Panc1 (cell line): ENCODE results near the gene TMCO4. TPM values are rescaled to one million over a fixed set of nuclear protein-coding genes. Genes with fewer than 3 reads are reported as not detected.

Source experiments
- ATAC-seq: fragments of 200-7000 bp; cut with Tn5 transposase; 2 replicates; pipeline ENCODE4 v1.9.1; 2020; ENCODE audit warnings: mild to moderate bottlenecking, moderate library complexity
- BruUV-seq: library from RNA; stranded (reverse); fragments of 400-500 nt; replicated peaks from 2 replicates; lab custom pipeline; 2021; lab: Mats Ljungman, UMichigan
- CTCF ChIA-PET: fragments of 300-600 bp; sonication (Branson Sonifier 250); formaldehyde crosslinking; loops from one replicate; lab custom pipeline; 2022; ENCODE audit warnings: antibody characterized with exemption; lab: Charles Lee
- POLR2A ChIA-PET: fragments of 300-600 bp; sonication (Branson Sonifier 250); formaldehyde crosslinking; loops from one replicate; lab custom pipeline; 2022; ENCODE audit warnings: antibody characterized with exemption; lab: Charles Lee
- DNase-seq: peaks from one replicate; pipeline ENCODE4 v3.0.0-alpha.2; 2010; ENCODE audit warnings: low read depth, low spot score
- H3K27ac ChIP-seq: 2 replicates; pipeline ENCODE4 v1.5.1; 2011; ENCODE audit warnings: mild to moderate bottlenecking, low read length, inconsistent platforms
- H3K27me3 ChIP-seq: fragments of 200-500 bp; sonication (Bioruptor generic); 2 replicates; pipeline ENCODE4 v1.6.0; 2014; ENCODE audit warnings: low read length, inconsistent platforms; ENCODE audit not compliant: control insufficient read depth, insufficient read depth
- H3K36me3 ChIP-seq: fragments of 200-500 bp; sonication (Bioruptor generic); 2 replicates; pipeline ENCODE4 v1.5.1; 2014; ENCODE audit warnings: inconsistent platforms, mild to moderate bottlenecking, low read length, moderate library complexity; ENCODE audit not compliant: control insufficient read depth, insufficient read depth
- H3K4me1 ChIP-seq: 2 replicates; pipeline ENCODE4 v1.5.1; 2011; ENCODE audit warnings: inconsistent platforms, mild to moderate bottlenecking, low read length, moderate library complexity; ENCODE audit not compliant: control insufficient read depth, insufficient read depth
- H3K4me3 ChIP-seq, 2 experiments: 2 replicates each; pipeline ENCODE4 v1.5.1; 2011 to 2012; ENCODE audit warnings: low read depth in 2 of 2, low read length in 2 of 2, mild to moderate bottlenecking in 2 of 2, inconsistent platforms in 1 of 2, moderate library complexity in 1 of 2
- H3K9me3 ChIP-seq: fragments of 200-500 bp; sonication (Bioruptor generic); 2 replicates; pipeline ENCODE4 v1.5.1; 2014; ENCODE audit warnings: low read depth, mild to moderate bottlenecking, inconsistent platforms, low read length, moderate library complexity; ENCODE audit not compliant: control insufficient read depth, insufficient read depth
- POLR2AphosphoS5 ChIP-seq: IDR thresholded peaks from 2 replicates; pipeline ENCODE4 v1.6.1; 2012; ENCODE audit warnings: mild to moderate bottlenecking, low read depth, low read length, moderate library complexity
- SIN3A ChIP-seq: IDR thresholded peaks from 2 replicates; pipeline ENCODE4 v1.6.1; 2012; ENCODE audit warnings: low read depth, mild to moderate bottlenecking, low read length, moderate library complexity, borderline replicate concordance; ENCODE audit not compliant: insufficient read depth
- TCF7L2 ChIP-seq: IDR thresholded peaks from 2 replicates; pipeline ENCODE4 v1.6.1; 2011; ENCODE audit warnings: mild to moderate bottlenecking, low read depth, low read length, inconsistent platforms
- in situ Hi-C: cut with HindIII; loops from 2 replicates; pipeline ENCODE4 v1.10.0; 2016; ENCODE audit warnings: low sequenced_read_pairs, low pct_unique_long_range_greater_than_20kb
- intact Hi-C: fragments of 100-400 bp; cut with micrococcal nuclease; formaldehyde crosslinking; loops from one replicate; pipeline ENCODE4 v1.10.0; 2022; ENCODE audit not compliant: unreplicated experiment
- total RNA-seq: library from RNA; stranded (reverse); gene quantifications from one replicate; pipeline ENCODE4 v1.2.1, GENCODE V29; 2021; ENCODE audit not compliant: unreplicated experiment
- TF ChIP-seq, protein P1 (sequence below), 2 experiments: IDR thresholded peaks; 2 replicates each; pipeline ENCODE4 v1.6.1; 2011 to 2012; ENCODE audit warnings: low read depth in 2 of 2, control low read depth in 1 of 2, low read length in 1 of 2, mild to moderate bottlenecking in 1 of 2, moderate library complexity in 1 of 2; ENCODE audit not compliant: insufficient read depth in 1 of 2
- TF ChIP-seq, protein P2 (sequence below): fragments of 450-650 bp; IDR thresholded peaks from 2 replicates; pipeline ENCODE4 v1.5.1; 2017; ENCODE audit warnings: mild to moderate bottlenecking

Gene TMCO4
- total RNA-seq, 1 experiment from 2014 or later = 13.2 TPM

DNA sequence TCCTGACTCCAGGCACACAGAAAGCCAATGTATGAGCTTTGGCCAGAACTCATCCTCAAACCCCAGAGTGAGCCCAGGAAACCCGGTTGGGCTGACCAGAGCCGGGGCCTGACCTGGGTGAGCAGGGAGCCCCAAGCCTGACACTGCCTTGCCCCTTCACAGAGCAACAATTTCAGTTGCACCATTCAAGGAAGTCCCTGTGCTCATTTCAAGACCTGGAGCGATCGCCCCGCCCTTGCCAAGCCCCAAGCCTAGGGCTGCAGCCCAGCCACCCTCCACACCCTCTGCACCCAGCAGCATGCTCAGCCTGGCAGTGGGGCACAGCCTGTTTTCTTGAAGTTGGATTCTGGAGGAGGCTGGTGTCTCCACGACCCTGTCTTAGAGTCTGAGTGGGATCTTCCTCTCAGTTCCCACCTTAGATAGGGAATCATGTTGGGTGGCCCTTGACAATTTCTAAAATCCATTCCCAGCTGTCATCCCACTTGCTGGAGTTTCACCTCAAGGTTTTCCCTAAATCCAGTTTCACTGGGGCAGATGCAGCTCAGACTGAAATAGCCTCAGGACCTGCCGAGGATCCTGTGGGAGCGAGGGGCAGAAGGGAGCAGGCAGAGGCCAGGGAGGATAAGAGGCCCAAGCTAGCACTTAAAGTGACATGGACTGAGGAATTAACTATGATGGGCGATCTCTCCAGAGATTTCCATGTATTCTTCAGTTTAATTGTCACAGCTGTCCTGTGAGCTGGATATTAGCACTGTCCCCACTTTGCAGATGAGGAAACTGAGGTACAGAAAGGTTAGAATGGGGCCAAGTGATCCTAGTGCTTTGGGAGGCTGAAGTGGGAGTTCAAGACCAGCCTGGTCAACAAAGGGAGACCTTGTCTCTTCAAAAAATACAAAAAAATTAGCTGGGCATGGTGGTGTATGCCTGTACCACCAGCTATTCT is 153.1 kb downstream of the TMCO4 start:
- H3K27ac ChIP-seq = peak overlapping the region; percentile 90
- H3K9me3 ChIP-seq = no peaks in the 10 kb centered on the region
- H3K4me3 ChIP-seq = peak overlapping the region; percentile 79 to 80; a peak in 3 of 4 replicates
- TF ChIP-seq, protein P1, sequence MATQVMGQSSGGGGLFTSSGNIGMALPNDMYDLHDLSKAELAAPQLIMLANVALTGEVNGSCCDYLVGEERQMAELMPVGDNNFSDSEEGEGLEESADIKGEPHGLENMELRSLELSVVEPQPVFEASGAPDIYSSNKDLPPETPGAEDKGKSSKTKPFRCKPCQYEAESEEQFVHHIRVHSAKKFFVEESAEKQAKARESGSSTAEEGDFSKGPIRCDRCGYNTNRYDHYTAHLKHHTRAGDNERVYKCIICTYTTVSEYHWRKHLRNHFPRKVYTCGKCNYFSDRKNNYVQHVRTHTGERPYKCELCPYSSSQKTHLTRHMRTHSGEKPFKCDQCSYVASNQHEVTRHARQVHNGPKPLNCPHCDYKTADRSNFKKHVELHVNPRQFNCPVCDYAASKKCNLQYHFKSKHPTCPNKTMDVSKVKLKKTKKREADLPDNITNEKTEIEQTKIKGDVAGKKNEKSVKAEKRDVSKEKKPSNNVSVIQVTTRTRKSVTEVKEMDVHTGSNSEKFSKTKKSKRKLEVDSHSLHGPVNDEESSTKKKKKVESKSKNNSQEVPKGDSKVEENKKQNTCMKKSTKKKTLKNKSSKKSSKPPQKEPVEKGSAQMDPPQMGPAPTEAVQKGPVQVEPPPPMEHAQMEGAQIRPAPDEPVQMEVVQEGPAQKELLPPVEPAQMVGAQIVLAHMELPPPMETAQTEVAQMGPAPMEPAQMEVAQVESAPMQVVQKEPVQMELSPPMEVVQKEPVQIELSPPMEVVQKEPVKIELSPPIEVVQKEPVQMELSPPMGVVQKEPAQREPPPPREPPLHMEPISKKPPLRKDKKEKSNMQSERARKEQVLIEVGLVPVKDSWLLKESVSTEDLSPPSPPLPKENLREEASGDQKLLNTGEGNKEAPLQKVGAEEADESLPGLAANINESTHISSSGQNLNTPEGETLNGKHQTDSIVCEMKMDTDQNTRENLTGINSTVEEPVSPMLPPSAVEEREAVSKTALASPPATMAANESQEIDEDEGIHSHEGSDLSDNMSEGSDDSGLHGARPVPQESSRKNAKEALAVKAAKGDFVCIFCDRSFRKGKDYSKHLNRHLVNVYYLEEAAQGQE (IDR thresholded peaks at IDR 0.05; ENCODE audit: insufficient read depth in 1 of 2, low read depth in 2 of 2, low read length in 1 of 2) = no peak
- TF ChIP-seq SIN3A = no peak
- TF ChIP-seq, protein P2, sequence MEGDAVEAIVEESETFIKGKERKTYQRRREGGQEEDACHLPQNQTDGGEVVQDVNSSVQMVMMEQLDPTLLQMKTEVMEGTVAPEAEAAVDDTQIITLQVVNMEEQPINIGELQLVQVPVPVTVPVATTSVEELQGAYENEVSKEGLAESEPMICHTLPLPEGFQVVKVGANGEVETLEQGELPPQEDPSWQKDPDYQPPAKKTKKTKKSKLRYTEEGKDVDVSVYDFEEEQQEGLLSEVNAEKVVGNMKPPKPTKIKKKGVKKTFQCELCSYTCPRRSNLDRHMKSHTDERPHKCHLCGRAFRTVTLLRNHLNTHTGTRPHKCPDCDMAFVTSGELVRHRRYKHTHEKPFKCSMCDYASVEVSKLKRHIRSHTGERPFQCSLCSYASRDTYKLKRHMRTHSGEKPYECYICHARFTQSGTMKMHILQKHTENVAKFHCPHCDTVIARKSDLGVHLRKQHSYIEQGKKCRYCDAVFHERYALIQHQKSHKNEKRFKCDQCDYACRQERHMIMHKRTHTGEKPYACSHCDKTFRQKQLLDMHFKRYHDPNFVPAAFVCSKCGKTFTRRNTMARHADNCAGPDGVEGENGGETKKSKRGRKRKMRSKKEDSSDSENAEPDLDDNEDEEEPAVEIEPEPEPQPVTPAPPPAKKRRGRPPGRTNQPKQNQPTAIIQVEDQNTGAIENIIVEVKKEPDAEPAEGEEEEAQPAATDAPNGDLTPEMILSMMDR = no peak
- no peak for TF ChIP-seq TCF7L2
- no peak for TF ChIP-seq POLR2AphosphoS5
- ATAC-seq (no peak), DNase-seq (no peak)
- no peaks in the 10 kb centered on the region for H3K27me3 ChIP-seq
- no peaks in the 10 kb centered on the region; the same call in 1 of the 2 replicates for H3K36me3 ChIP-seq
- BruUV-seq = no TSS peak
- in situ Hi-C loops (no loop called here), intact Hi-C loops (loop anchor here (10.0 kb wide), 1 partner anchor 202 kb away; no protein-coding TSS in a partner anchor)
- POLR2A ChIA-PET = no interaction called here
- CTCF ChIA-PET = interaction anchor here (0.5 to 0.9 kb wide), 2 partner anchors 11 to 45 kb away, joined by 3 read pairs; no protein-coding TSS in a partner anchor
- peaks cover 53% of the 10 kb centered on the region for H3K4me1 ChIP-seq

DNA sequence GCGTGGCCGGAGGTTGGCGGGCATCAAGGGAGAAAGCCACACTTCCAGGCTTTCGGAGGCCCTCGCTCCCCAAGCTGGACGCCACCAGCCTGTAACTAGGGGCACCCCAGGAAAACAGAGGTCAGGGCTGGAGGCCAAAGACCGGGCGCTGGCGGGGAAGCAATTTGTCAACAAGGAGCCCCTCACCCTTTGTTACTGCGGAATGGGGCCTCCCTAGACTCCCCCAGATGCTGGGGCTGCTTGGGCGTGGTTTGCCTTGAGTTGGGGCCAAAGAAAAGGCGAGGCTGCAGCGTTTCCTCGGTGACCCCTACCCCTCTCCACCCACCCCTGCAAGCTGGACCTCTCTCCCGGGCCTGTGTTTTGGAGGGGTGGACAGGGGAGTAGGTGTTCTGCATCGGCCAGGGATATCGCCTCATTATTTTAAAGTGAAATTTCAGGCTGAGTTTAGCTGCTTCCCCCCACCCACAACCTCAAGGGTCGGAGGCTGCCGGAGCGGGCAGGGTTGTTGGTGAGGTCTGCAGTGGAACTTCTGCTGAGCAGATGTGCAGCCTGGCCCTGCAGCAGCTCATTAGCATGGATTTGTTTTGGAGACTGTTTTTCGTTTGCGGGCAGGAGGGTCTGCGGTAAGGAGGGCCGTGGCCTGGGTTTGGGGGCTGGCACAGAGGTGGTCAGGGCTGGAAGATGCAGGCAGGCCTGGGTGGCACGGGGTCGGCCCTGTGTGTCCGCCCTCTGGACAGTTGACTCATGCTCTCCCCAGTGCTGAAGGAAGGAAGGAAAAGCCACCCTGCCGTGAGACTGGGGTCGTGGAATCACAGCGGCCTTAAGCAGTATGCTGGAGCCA is 154.1 kb downstream of the TMCO4 start:
- Histone ChIP-seq H3K4me3 (peak overlapping the region; percentile 79 to 80), H3K27ac (peak overlapping the region; percentile 90), H3K4me1 (peaks cover 48% of the 10 kb centered on the region), H3K36me3 (no peaks in the 10 kb centered on the region; the same call in 1 of the 2 replicates), H3K9me3 (no peaks in the 10 kb centered on the region), H3K27me3 (no peaks in the 10 kb centered on the region)
- in situ Hi-C loops (no loop called here), intact Hi-C loops (loop anchor here (10.0 kb wide), 1 partner anchor 201 kb away; no protein-coding TSS in a partner anchor)
- DNase-seq (no peak), ATAC-seq (no peak)
- TF ChIP-seq SIN3A (no peak), TCF7L2 (no peak), POLR2AphosphoS5 (no peak)
- TF ChIP-seq, protein P2 = no peak
- TF ChIP-seq, protein P1 (IDR thresholded peaks at IDR 0.05; ENCODE audit: insufficient read depth in 1 of 2, low read depth in 2 of 2, low read length in 1 of 2) = no peak
- ChIA-PET CTCF (no interaction called here), POLR2A (no interaction called here)
- BruUV-seq = no TSS peak
